ENCODE data around the gene CAPN11.
"Not testable (repeated sequence)": the region's sequence is repeated elsewhere in the genome, so short reads cannot be mapped to it uniquely, and the experiment has no call there.

CAPN11 gene

DNA sequence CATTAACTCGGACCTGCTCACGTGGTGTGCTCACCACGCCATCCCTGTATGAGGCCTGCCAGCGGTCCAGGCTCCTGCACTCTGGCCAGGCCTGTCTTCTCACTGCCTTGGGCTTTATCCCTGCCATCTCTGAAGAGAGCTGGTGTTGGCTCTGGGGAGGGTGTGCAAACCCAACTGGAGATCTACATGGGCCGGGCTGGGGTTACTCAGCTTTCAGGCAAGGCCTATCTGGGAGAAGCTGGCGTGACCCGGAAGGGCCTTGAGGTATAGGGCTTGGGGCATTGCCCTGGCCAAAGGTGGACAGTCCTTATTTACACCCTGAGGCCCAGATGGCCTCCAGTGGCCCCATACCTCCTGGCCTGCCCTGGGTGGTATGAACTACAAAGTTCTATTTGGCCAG, 69.8 kb downstream of the CAPN11 start:
- Histone ChIP-seq H3K4me1 (ENCODE audit: low read length) (peaks cover 23% of the 10 kb centered on the region), H3K9ac (ENCODE audit: low read length) (no peak overlapping the region), H3K27me3 (ENCODE audit: low read depth, low read length) (no peaks in the 10 kb centered on the region), H2AFZ (ENCODE audit: low read depth, low read length) (no peak overlapping the region), H3K36me3 (replicated peaks; ENCODE audit: low read depth, low read length) (peaks cover 62% of the 10 kb centered on the region), H3K27ac (ENCODE audit: low read length) (no peak overlapping the region), H4K20me1 (ENCODE audit: insufficient read depth, low read length) (peaks cover 45% of the 10 kb centered on the region), H3K79me2 (ENCODE audit: low read length) (peaks cover 53% of the 10 kb centered on the region), H3K9me3 (ENCODE audit: insufficient read depth, low read length) (no peaks in the 10 kb centered on the region), H3K4me3 (ENCODE audit: low read length) (no peak overlapping the region), H3K4me2 (ENCODE audit: low read length) (no peak overlapping the region)
- no peak for TF ChIP-seq EZH2phosphoT487 (IDR thresholded peaks at IDR 0.05; ENCODE audit: low read depth)
- TF ChIP-seq, protein P1, sequence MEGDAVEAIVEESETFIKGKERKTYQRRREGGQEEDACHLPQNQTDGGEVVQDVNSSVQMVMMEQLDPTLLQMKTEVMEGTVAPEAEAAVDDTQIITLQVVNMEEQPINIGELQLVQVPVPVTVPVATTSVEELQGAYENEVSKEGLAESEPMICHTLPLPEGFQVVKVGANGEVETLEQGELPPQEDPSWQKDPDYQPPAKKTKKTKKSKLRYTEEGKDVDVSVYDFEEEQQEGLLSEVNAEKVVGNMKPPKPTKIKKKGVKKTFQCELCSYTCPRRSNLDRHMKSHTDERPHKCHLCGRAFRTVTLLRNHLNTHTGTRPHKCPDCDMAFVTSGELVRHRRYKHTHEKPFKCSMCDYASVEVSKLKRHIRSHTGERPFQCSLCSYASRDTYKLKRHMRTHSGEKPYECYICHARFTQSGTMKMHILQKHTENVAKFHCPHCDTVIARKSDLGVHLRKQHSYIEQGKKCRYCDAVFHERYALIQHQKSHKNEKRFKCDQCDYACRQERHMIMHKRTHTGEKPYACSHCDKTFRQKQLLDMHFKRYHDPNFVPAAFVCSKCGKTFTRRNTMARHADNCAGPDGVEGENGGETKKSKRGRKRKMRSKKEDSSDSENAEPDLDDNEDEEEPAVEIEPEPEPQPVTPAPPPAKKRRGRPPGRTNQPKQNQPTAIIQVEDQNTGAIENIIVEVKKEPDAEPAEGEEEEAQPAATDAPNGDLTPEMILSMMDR (IDR thresholded peaks at IDR 0.05; ENCODE audit: low read depth, low read length) = no peak

GRCh38 chr6:44228836-44229235, 70.2 kb downstream of the CAPN11 start:
- Histone ChIP-seq H3K9me3 (ENCODE audit: insufficient read depth, low read length) (no peaks in the 10 kb centered on the region), H3K4me1 (ENCODE audit: low read length) (peaks cover 23% of the 10 kb centered on the region), H3K4me2 (ENCODE audit: low read length) (no peak overlapping the region), H4K20me1 (ENCODE audit: insufficient read depth, low read length) (peaks cover 47% of the 10 kb centered on the region), H3K27me3 (ENCODE audit: low read depth, low read length) (no peaks in the 10 kb centered on the region), H3K36me3 (replicated peaks; ENCODE audit: low read depth, low read length) (peaks cover 65% of the 10 kb centered on the region), H3K27ac (ENCODE audit: low read length) (no peak overlapping the region), H2AFZ (ENCODE audit: low read depth, low read length) (no peak overlapping the region), H3K4me3 (ENCODE audit: low read length) (no peak overlapping the region), H3K9ac (ENCODE audit: low read length) (no peak overlapping the region), H3K79me2 (ENCODE audit: low read length) (peaks cover 49% of the 10 kb centered on the region)
- TF ChIP-seq, protein P1 (IDR thresholded peaks at IDR 0.05; ENCODE audit: low read depth, low read length) = no peak
- TF ChIP-seq EZH2phosphoT487 (IDR thresholded peaks at IDR 0.05; ENCODE audit: low read depth) = no peak

DNA sequence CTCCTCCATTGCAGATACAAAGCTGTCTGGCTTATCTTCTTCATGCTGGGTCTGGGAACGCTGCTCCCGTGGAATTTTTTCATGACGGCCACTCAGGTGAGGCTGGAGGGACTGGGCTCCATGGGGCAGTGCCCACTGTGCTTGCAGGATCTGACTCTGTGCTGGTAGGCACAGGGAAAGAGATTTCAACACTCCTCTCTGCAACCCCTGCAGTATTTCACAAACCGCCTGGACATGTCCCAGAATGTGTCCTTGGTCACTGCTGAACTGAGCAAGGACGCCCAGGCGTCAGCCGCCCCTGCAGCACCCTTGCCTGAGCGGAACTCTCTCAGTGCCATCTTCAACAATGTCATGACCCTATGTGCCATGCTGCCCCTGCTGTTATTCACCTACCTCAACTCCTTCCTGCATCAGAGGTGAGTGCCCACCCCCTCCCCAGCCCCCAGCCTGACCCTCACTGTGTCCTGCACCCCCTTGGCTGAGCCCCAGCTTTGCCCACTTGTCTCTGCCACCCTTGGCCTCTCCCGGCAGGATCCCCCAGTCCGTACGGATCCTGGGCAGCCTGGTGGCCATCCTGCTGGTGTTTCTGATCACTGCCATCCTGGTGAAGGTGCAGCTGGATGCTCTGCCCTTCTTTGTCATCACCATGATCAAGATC, 70.9 kb downstream of the CAPN11 start:
- Histone ChIP-seq H3K27ac (ENCODE audit: low read length) (no peak overlapping the region), H4K20me1 (ENCODE audit: insufficient read depth, low read length) (peaks cover 45% of the 10 kb centered on the region), H3K27me3 (ENCODE audit: low read depth, low read length) (no peaks in the 10 kb centered on the region), H3K4me2 (ENCODE audit: low read length) (no peak overlapping the region), H3K9me3 (ENCODE audit: insufficient read depth, low read length) (no peaks in the 10 kb centered on the region), H3K4me3 (ENCODE audit: low read length) (no peak overlapping the region), H3K9ac (ENCODE audit: low read length) (no peak overlapping the region), H3K4me1 (ENCODE audit: low read length) (peaks cover 20% of the 10 kb centered on the region), H2AFZ (ENCODE audit: low read depth, low read length) (no peak overlapping the region), H3K36me3 (replicated peaks; ENCODE audit: low read depth, low read length) (peaks cover 65% of the 10 kb centered on the region), H3K79me2 (ENCODE audit: low read length) (peaks cover 43% of the 10 kb centered on the region)
- no peak for TF ChIP-seq EZH2phosphoT487 (IDR thresholded peaks at IDR 0.05; ENCODE audit: low read depth)
- TF ChIP-seq, protein P1 (IDR thresholded peaks at IDR 0.05; ENCODE audit: low read depth, low read length) = no peak

- Histone ChIP-seq H3K36me3 (replicated peaks; ENCODE audit: low read depth, low read length) (peaks cover 70% of the 10 kb centered on the region), H3K27me3 (ENCODE audit: low read depth, low read length) (no peaks in the 10 kb centered on the region), H3K4me1 (ENCODE audit: low read length) (peaks cover 14% of the 10 kb centered on the region), H3K9me3 (ENCODE audit: insufficient read depth, low read length) (no peaks in the 10 kb centered on the region), H2AFZ (ENCODE audit: low read depth, low read length) (no peak overlapping the region), H3K79me2 (ENCODE audit: low read length) (peaks cover 36% of the 10 kb centered on the region), H3K9ac (ENCODE audit: low read length) (no peak overlapping the region), H4K20me1 (ENCODE audit: insufficient read depth, low read length) (peaks cover 39% of the 10 kb centered on the region), H3K4me2 (ENCODE audit: low read length) (no peak overlapping the region), H3K27ac (ENCODE audit: low read length) (no peak overlapping the region), H3K4me3 (ENCODE audit: low read length) (no peak overlapping the region)
- TF ChIP-seq EZH2phosphoT487 (IDR thresholded peaks at IDR 0.05; ENCODE audit: low read depth) = no peak
- TF ChIP-seq, protein P1 (IDR thresholded peaks at IDR 0.05; ENCODE audit: low read depth, low read length) = no peak
These were observed 71.5 kb downstream of the CAPN11 start for GRCh38 chr6:44230034-44230675.

DNA sequence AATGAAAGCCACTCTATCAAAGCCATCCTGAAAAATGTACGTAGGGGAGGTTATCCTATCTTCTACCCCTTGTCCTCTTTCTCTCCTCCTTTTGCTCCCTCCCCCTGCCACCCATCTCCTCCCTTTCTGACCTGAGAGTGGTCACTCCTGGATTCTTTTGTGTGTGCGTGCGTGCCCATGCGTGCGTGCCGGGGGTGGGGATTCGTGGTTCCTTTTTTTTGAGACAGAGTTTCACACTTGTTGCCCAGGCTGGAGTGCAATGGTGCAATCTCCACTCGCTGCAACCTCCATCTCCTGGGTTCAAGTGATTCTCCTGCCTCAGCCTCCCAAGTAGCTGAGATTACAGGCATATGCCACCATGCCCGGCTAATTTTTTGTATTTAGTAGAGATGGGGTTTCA, 72.8 kb downstream of the CAPN11 start:
- H3K79me2 ChIP-seq (ENCODE audit: low read length) = peaks cover 23% of the 10 kb centered on the region
- H3K4me2 ChIP-seq (ENCODE audit: low read length); H3K4me1 ChIP-seq (ENCODE audit: low read length); H3K27me3 ChIP-seq (ENCODE audit: low read depth, low read length); H3K4me3 ChIP-seq (ENCODE audit: low read length); H3K9me3 ChIP-seq (ENCODE audit: insufficient read depth, low read length); H3K9ac ChIP-seq (ENCODE audit: low read length); H3K27ac ChIP-seq (ENCODE audit: low read length); H2AFZ ChIP-seq (ENCODE audit: low read depth, low read length): not testable (repeated sequence)
- H4K20me1 ChIP-seq (ENCODE audit: insufficient read depth, low read length) = peaks cover 30% of the 10 kb centered on the region
- H3K36me3 ChIP-seq (replicated peaks; ENCODE audit: low read depth, low read length) = peaks cover 73% of the 10 kb centered on the region

All from OCI-LY3 (cell line).